ENCODE results near the gene MED27. TPM values are rescaled to one million over a fixed set of nuclear protein-coding genes. Genes with fewer than 3 reads are reported as not detected.

Gene MED27
- total and polyA plus RNA-seq, 2 experiments from 2014 or later: 17.2 to 32.1 TPM

DNA sequence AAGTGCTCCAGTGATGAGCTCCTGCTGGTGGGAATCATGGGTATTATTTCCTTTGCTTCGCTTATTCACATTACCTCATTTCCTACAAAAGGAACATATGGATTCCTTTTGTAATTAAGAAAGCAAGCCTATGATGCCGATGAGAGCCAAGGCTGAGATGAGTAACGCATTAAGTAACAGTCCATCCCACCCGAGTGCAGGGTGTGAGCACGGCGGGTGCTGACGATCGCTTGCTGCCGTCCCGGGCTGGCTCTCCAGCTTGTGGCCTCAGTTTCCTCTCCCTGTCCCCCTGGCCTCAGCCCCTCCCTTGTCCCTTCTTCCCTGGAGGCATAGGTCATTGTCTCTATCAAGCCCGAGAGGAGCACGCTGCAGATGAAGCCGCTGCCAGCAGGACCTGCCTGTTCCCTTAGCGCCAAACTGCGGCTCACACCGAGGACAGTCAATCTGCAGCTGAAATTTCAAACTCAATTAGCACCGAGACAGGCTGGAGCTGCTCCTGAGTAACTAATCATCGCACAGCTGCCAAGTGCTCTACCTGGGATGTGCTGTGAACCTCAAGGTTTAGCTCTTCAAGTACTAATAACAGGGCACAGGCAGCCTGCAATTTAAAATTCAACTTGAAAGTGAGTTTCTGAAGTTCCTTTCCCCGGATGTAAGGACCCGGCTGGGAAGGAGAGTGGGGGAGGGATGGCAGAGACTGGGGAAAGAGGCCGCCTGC, 224.6 kb downstream of the MED27 start:
- Histone ChIP-seq H3K27me3 (no peaks in the 10 kb centered on the region), H3K79me2 (no peaks in the 10 kb centered on the region), H3K9me3 (ENCODE audit: low read depth) (no peaks in the 10 kb centered on the region), H3K4me2 (no peak overlapping the region), H4K20me1 (ENCODE audit: insufficient read depth, poor library complexity, severe bottlenecking) (no peaks in the 10 kb centered on the region), H2AFZ (no peak overlapping the region), H3K9me2 (replicated peaks; ENCODE audit: insufficient read depth) (no peaks in the 10 kb centered on the region), H3K4me1 (ENCODE audit: insufficient read depth) (no peaks in the 10 kb centered on the region), H3K36me3 (replicated peaks; ENCODE audit: insufficient read depth, low read depth) (no peaks in the 10 kb centered on the region), H3K27ac (no peak overlapping the region), H3K4me3 (no peak overlapping the region)
- no peak for TF ChIP-seq EZH2 (IDR thresholded peaks at IDR 0.05; ENCODE audit: borderline replicate concordance)
- TF ChIP-seq, protein P1, sequence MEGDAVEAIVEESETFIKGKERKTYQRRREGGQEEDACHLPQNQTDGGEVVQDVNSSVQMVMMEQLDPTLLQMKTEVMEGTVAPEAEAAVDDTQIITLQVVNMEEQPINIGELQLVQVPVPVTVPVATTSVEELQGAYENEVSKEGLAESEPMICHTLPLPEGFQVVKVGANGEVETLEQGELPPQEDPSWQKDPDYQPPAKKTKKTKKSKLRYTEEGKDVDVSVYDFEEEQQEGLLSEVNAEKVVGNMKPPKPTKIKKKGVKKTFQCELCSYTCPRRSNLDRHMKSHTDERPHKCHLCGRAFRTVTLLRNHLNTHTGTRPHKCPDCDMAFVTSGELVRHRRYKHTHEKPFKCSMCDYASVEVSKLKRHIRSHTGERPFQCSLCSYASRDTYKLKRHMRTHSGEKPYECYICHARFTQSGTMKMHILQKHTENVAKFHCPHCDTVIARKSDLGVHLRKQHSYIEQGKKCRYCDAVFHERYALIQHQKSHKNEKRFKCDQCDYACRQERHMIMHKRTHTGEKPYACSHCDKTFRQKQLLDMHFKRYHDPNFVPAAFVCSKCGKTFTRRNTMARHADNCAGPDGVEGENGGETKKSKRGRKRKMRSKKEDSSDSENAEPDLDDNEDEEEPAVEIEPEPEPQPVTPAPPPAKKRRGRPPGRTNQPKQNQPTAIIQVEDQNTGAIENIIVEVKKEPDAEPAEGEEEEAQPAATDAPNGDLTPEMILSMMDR (IDR thresholded peaks at IDR 0.05; ENCODE audit: poor library complexity): no peak
- no peak for TF ChIP-seq EZH2phosphoT487 (IDR thresholded peaks at IDR 0.05; ENCODE audit: low read depth, severe bottlenecking, unreplicated experiment)
- no peak for DNase-seq (ENCODE audit: low spot score)
- WGBS (ENCODE audit: low lambda C conversion rate, missing lambda C conversion rate): 80% methylated on average over 21 of the region's 21 CpGs

DNA sequence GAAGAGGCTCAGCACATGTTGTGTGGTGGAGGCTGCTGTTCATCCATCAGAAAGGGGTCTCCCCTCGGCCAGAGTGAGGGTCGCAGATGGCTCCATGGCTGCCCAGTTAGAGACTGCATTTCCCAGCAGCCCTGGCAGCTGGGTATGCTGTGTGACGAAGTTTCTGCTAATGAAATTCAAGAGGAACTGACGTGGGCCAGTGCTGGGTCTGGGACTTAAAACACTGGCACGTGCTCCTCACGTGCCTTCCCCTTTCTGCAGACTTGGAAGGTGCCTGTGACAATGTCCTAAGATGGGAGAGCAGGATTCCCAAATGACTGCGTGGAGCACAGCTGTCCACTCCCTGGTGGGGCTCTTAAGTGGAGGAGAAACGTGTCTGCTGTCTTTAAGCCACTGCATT, 225.3 kb downstream of the MED27 start:
- Histone ChIP-seq H3K4me3 (no peak overlapping the region), H3K36me3 (replicated peaks; ENCODE audit: insufficient read depth, low read depth) (no peaks in the 10 kb centered on the region), H3K4me2 (no peak overlapping the region), H3K27ac (no peak overlapping the region), H3K9me2 (replicated peaks; ENCODE audit: insufficient read depth) (no peaks in the 10 kb centered on the region), H3K27me3 (no peaks in the 10 kb centered on the region), H3K79me2 (no peaks in the 10 kb centered on the region), H3K9me3 (ENCODE audit: low read depth) (no peaks in the 10 kb centered on the region), H2AFZ (no peak overlapping the region), H3K4me1 (ENCODE audit: insufficient read depth) (no peaks in the 10 kb centered on the region), H4K20me1 (ENCODE audit: insufficient read depth, poor library complexity, severe bottlenecking) (no peaks in the 10 kb centered on the region)
- WGBS (ENCODE audit: low lambda C conversion rate, missing lambda C conversion rate): 77% methylated on average over 8 of the region's 8 CpGs
- DNase-seq (ENCODE audit: low spot score): no peak
- TF ChIP-seq EZH2 (IDR thresholded peaks at IDR 0.05; ENCODE audit: borderline replicate concordance) (no peak), EZH2phosphoT487 (IDR thresholded peaks at IDR 0.05; ENCODE audit: low read depth, severe bottlenecking, unreplicated experiment) (no peak)
- TF ChIP-seq, protein P1 (IDR thresholded peaks at IDR 0.05; ENCODE audit: poor library complexity): no peak

DNA sequence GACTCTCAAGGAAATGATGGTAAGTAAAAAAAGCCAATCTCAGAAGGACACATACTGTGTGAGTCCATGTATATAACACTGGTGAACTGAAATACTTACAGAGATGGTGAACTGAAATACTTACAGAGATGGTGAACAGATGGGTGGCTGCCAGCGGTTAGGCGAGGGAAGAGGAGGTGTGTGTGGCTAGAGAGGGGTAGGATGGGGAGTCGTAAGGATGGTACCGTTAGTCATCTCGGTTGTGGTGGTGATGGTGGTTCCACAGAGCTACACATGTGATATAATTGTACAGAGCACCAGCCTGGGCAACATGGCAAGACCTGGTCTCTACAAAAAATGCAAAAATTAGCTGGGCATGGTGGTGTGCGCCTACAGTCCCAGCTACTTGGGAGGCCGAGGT, 226.2 kb downstream of the MED27 start:
- H3K9me2 ChIP-seq (replicated peaks; ENCODE audit: insufficient read depth): no peaks in the 10 kb centered on the region
- no peaks in the 10 kb centered on the region for H3K9me3 ChIP-seq (ENCODE audit: low read depth)
- 82% methylated on average over 7 of the region's 7 CpGs for WGBS (ENCODE audit: low lambda C conversion rate, missing lambda C conversion rate)
- DNase-seq (ENCODE audit: low spot score): no peak
- H3K4me1 ChIP-seq (ENCODE audit: insufficient read depth): no peaks in the 10 kb centered on the region
- H2AFZ ChIP-seq: no peak overlapping the region
- TF ChIP-seq, protein P1 (IDR thresholded peaks at IDR 0.05; ENCODE audit: poor library complexity): no peak
- no peak for TF ChIP-seq EZH2 (IDR thresholded peaks at IDR 0.05; ENCODE audit: borderline replicate concordance)
- no peaks in the 10 kb centered on the region for H3K79me2 ChIP-seq
- H3K4me2 ChIP-seq: no peak overlapping the region
- no peaks in the 10 kb centered on the region for H3K27me3 ChIP-seq
- no peaks in the 10 kb centered on the region for H3K36me3 ChIP-seq (replicated peaks; ENCODE audit: insufficient read depth, low read depth)
- H3K4me3 ChIP-seq: no peak overlapping the region
- no peak overlapping the region for H3K27ac ChIP-seq
- no peaks in the 10 kb centered on the region for H4K20me1 ChIP-seq (ENCODE audit: insufficient read depth, poor library complexity, severe bottlenecking)

Data from hepatocyte (in vitro differentiated cells).